Omental fat pad (tissue), 4 donors: ENCODE measurements around the gene TTLL11. TPM values are rescaled to one million over a fixed set of nuclear protein-coding genes. Genes with fewer than 3 reads are reported as not detected.

Experiments
- ATAC-seq: fragments of 150-250 bp; one replicate; pipeline ENCODE4 v1.9.1; 2016; ENCODE audit warnings: mild to moderate bottlenecking, moderate library complexity; ENCODE audit not compliant: low FRiP score
- DNase-seq: peaks from one replicate; pipeline ENCODE4 v3.0.0-alpha.2; 2019; ENCODE audit warnings: low spot score
- CTCF ChIP-seq, 3 donors: fragments of 450-650 bp; IDR thresholded peaks; one replicate each; pipeline ENCODE4 v1.5.1; 2016 to 2017; ENCODE audit warnings: antibody characterized with exemption in 3 of 3, mild to moderate bottlenecking in 3 of 3, moderate library complexity in 2 of 3
- total RNA-seq, 4 donors: library from RNA; depleted of rRNA; stranded (reverse); fragments of >200 nt; gene quantifications; one replicate each; pipeline ENCODE4 v1.1.0, GENCODE V29; 2016

The TTLL11 gene
- total RNA-seq, 4 donors from 2014 or later: 7.0 to 16.0 (median 10.2) TPM

DNA sequence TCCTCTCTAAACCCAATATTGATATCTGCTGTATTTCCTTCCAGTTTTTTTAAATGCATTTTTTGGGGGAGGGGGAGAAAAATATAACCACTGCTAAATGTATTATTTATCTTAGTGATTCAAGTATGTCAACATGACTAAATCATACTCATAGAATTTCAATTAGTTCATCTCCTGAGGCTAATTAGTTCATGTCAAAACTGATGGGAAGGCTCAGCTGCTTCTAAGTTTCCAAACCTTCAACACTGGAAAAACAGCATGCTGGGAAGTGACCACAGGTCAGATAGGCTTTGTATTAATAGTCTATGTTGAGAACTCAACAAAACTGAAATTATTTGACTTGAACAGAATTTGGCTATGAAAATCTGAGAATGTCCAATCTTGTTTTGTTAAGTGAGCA lies 118.7 kb downstream of the TTLL11 start:
- no peak for DNase-seq

GRCh38 chr9:121972501-121972981 lies 120.6 kb downstream of the TTLL11 start:
- DNase-seq (no peak), ATAC-seq (no peak)
- TF ChIP-seq CTCF (IDR thresholded peaks at IDR 0.05): no peak

More for the DNA sequence above, 118.7 kb downstream of the TTLL11 start:
- no peak for TF ChIP-seq CTCF (IDR thresholded peaks at IDR 0.05)
- no peak for ATAC-seq

DNA sequence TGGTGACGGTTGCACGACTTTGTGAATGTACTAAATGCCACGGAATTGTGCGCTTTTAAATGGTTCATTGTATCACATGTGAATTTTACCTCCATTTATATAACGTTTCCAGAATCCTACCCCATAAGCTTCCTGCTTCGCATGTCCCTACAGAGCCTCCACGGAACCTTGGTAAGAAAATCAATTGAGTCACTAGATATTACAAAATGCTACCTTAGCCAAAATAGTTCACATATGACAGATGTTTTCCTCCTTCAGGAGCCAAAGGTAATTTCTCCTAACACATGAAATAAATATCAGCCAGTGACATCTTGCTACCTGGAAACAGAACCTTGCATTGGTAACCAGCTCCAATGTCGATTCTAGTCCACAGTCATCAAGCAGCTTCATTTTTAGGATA lies 125.1 kb downstream of the TTLL11 start:
- no peak for ATAC-seq
- no peak for DNase-seq
- TF ChIP-seq CTCF (IDR thresholded peaks at IDR 0.05): no peak

- ATAC-seq: no peak
- no peak for TF ChIP-seq CTCF (IDR thresholded peaks at IDR 0.05)
Observed at GRCh38 chr9:121966706-121967105, 126.4 kb downstream of the TTLL11 start.

DNA sequence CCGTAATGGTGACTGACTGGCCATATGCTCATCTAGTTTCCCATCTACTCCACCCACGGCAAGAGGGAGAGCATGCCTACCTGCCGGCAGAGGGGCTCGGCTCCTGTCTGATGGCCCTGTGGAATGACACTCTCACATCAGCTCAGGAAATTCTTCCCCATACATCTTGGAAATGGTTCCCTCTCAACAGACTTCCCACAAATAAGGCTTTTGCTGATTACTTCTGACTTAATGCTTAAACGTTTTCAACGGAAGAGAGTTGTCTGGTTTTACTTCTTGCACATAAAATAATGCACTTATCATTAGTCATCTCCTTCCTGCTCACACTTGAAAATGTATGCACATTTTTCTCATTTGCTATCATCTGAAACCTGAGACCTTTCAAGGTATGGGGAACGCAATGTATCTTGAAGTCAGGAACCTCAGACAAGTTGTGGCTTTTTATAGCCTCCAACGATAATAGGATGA lies 129.5 kb downstream of the TTLL11 start:
- no peak for TF ChIP-seq CTCF (IDR thresholded peaks at IDR 0.05)
- ATAC-seq: no peak
- no peak for DNase-seq

More at GRCh38 chr9:121966706-121967105, 126.4 kb downstream of the TTLL11 start:
- no peak for DNase-seq

- TF ChIP-seq CTCF (IDR thresholded peaks at IDR 0.05): no peak
- ATAC-seq (no peak), DNase-seq (no peak)
Observed at GRCh38 chr9:121962421-121962820, 130.7 kb downstream of the TTLL11 start.

DNA sequence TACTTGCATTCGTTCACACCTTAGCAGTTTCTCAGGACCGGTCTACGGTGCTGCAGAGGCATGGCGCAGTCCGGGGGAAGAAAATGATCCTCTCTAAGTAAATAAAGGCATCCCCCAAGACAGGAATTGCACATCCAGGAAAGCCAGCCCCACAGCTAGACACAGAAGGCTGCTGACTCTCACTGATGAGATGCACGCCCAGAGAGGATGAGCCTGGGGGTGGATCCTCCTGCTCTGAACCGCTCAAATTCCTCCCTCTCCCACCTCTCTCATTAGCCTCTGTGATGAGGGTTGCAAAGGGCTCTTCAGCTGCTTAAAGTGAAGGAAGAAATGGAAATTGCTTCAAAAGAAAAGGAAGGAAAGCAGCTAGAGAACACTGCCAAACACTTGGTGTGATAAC lies 132.4 kb downstream of the TTLL11 start:
- no peak for ATAC-seq
- TF ChIP-seq CTCF (IDR thresholded peaks at IDR 0.05): no peak
- DNase-seq: no peak
